ENCODE measurements around the gene NSMCE1.
"Not testable (repeated sequence)": the region's sequence is repeated elsewhere in the genome, so short reads cannot be mapped to it uniquely, and the experiment has no call there.

Gene NSMCE1

GRCh38 chr16:27272697-27273096 lies 4.1 kb upstream of the NSMCE1 start:
- not testable (repeated sequence) for H3K4me3 ChIP-seq (ENCODE audit: low read depth, low read length)

GRCh38 chr16:27272076-27272475 lies 3.5 kb upstream of the NSMCE1 start:
- no peak overlapping the region for H3K4me3 ChIP-seq (ENCODE audit: low read depth, low read length)

- no peak overlapping the region for H3K4me3 ChIP-seq (ENCODE audit: low read depth, low read length)
These were observed 1.8 kb upstream of the NSMCE1 start for GRCh38 chr16:27270349-27270748.

- H3K4me3 ChIP-seq (ENCODE audit: low read depth, low read length): no peak overlapping the region
These were observed 953 bp upstream of the NSMCE1 start for GRCh38 chr16:27269300-27270150.

- no peak overlapping the region for H3K4me3 ChIP-seq (ENCODE audit: low read depth, low read length)
These were observed 1.4 kb downstream of the NSMCE1 start for GRCh38 chr16:27267037-27267677.

GRCh38 chr16:27265982-27266381 lies 2.6 kb downstream of the NSMCE1 start:
- no peak overlapping the region for H3K4me3 ChIP-seq (ENCODE audit: low read depth, low read length)

GRCh38 chr16:27264151-27264550 lies 4.4 kb downstream of the NSMCE1 start:
- no peak overlapping the region for H3K4me3 ChIP-seq (ENCODE audit: low read depth, low read length)

GRCh38 chr16:27262904-27263423 lies 5.6 kb downstream of the NSMCE1 start:
- not testable (repeated sequence) for H3K4me3 ChIP-seq (ENCODE audit: low read depth, low read length)

GRCh38 chr16:27259710-27260109 lies 8.9 kb downstream of the NSMCE1 start:
- H3K4me3 ChIP-seq (ENCODE audit: low read depth, low read length): no peak overlapping the region

GRCh38 chr16:27258241-27258734 lies 10.3 kb downstream of the NSMCE1 start:
- H3K4me3 ChIP-seq (ENCODE audit: low read depth, low read length): no peak overlapping the region

GRCh38 chr16:27257271-27257670 lies 11.3 kb downstream of the NSMCE1 start:
- H3K4me3 ChIP-seq (ENCODE audit: low read depth, low read length): no peak overlapping the region

- no peak overlapping the region for H3K4me3 ChIP-seq (ENCODE audit: low read depth, low read length)
These were observed 11.7 kb downstream of the NSMCE1 start for GRCh38 chr16:27256861-27257260.

- no peak overlapping the region for H3K4me3 ChIP-seq (ENCODE audit: low read depth, low read length)
These were observed 14.2 kb downstream of the NSMCE1 start for GRCh38 chr16:27254262-27254811.

GRCh38 chr16:27253526-27253930 lies 15.0 kb downstream of the NSMCE1 start:
- H3K4me3 ChIP-seq (ENCODE audit: low read depth, low read length): no peak overlapping the region

- H3K4me3 ChIP-seq (ENCODE audit: low read depth, low read length): no peak overlapping the region
These were observed 16.4 kb downstream of the NSMCE1 start for GRCh38 chr16:27252206-27252585.

- H3K4me3 ChIP-seq (ENCODE audit: low read depth, low read length): no peak overlapping the region
These were observed 16.9 kb downstream of the NSMCE1 start for GRCh38 chr16:27251541-27252205.

GRCh38 chr16:27248886-27249285 lies 19.7 kb downstream of the NSMCE1 start:
- H3K4me3 ChIP-seq (ENCODE audit: low read depth, low read length): not testable (repeated sequence)

GRCh38 chr16:27248036-27248435 lies 20.5 kb downstream of the NSMCE1 start:
- no peak overlapping the region for H3K4me3 ChIP-seq (ENCODE audit: low read depth, low read length)

GRCh38 chr16:27247076-27247475 lies 21.5 kb downstream of the NSMCE1 start:
- H3K4me3 ChIP-seq (ENCODE audit: low read depth, low read length): not testable (repeated sequence)

- H3K4me3 ChIP-seq (ENCODE audit: low read depth, low read length): no peak overlapping the region
These were observed 22.1 kb downstream of the NSMCE1 start for GRCh38 chr16:27246439-27246838.
